NCI-H2227 (cell line): ENCODE data around the gene PIGM.

ENCODE experiments used
- DNase-seq: peaks from one replicate; lab custom pipeline; 2025; ENCODE audit not compliant: unreplicated experiment; lab: John Stamatoyannopoulos, UW

The PIGM gene

GRCh38 chr1:159990005-159990404 is 41.8 kb downstream of the PIGM start:
- no peak for DNase-seq

GRCh38 chr1:159989581-159989980 is 42.2 kb downstream of the PIGM start:
- DNase-seq: no peak

DNA sequence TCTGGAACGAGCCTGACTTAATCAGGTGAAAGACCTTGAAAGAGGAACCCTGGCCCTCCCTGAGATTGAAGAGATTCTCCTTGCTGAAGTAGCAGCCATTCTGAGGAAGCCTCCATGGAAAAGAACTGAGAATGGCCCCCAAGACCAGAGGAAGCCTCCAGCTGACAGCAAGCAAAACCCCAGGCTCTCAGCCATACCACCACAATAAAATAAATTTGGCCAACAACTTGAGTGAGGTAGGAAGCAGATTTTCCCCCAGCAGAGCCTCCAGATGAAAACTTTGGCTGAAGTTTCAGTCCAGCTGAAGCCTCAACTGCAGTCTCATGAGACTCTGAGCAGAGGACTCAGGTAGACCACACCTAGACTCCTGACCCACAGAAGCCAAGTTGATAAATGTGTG is 43.8 kb downstream of the PIGM start:
- no peak for DNase-seq

DNA sequence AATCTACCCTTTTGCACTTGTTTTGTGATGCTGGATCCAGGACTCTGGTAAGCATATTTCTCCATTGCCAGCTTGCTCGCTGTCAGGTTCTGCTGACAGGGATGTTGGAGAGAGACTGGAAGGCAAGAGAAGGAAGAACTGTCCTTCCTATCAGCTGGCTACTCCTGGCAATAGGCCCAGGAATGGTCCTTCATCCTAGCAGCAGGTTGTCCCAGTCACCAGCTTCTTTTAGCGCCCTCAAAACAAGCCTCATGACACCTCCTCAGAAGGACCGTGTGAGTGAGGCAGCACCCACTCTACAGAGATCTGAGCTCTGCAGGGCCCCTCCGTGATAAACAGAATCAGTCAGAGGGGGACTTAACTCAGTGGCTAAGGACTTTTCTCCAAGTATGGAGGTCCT is 44.6 kb downstream of the PIGM start:
- DNase-seq: no peak

DNA sequence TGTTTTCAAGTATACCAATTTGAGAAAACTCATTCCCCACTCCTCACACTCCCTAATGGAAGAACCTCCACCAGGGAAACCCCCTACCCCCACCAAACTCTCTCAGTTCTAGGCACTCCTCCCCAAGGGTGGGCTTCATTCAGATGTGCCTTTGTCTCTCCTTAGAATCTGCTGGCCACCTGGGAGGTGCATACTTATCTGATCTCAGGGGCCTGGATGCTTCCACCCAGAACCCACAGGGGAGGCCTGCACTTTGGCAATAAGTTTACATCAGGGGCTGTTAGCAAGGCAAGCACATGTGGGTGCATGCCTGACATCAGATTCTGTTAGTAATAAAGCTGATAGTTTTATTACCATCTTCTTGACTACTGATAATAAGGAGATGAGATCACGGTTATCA is 45.3 kb downstream of the PIGM start:
- no peak for DNase-seq

GRCh38 chr1:159986093-159986492 is 45.7 kb downstream of the PIGM start:
- no peak for DNase-seq

DNA sequence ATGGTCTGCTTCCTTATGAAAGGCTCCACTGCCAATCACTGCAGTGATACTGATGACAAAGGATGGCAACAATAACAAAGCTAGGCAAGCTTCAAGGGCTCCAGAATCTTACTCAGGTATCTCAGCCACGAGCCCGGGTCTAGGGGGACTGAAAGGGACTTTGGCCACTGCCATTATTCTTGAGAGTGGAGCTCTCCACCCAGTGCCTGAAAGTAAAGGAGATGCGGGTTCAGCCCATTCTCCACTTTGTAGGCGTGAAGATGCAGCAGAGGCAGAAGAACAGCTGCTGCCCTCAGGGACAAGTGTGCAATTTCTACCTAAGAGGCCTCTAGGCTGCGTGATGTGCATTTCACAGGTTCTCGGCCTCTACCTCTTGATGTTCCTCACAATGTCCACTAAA is 46.3 kb downstream of the PIGM start:
- no peak for DNase-seq

DNA sequence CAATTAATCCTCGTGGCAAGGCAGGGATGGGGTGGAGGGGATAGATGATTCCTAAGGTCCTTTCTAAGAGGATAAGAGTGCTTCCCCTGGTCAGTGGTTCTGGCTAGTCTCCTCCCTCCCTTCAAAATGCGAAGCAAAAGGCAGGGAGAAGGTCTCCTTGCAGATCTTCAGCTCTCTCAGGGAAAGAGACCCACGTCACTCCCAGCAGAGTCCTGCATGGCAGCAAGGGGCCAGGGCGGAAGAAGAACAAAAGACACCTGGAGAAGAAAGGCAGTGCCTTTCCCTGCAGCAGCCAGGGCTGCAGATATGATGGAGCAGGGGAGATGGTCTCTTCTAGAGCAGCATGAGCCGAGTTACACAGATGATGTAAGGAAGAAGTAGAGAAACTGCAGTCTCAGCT is 48.1 kb downstream of the PIGM start:
- no peak for DNase-seq

DNA sequence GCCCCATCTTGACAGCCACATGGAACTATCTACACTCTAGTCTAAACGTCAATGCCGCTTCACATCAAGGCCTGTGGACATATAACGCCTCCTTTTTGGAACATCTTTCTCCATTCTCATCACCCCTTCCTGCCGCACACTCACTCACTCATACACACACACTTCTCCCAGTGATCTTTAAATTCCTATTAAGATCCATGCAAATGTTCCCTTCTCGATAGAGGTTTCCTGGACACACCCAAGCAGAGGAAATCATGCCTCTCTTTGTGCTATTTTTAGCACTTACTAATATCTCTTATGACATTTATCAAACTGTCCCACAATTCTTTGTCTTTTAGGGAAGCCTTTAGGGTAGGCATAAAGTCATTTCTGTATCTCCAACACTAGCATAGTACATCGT is 49.5 kb downstream of the PIGM start:
- DNase-seq: no peak

GRCh38 chr1:159981351-159982055 is 50.3 kb downstream of the PIGM start:
- no peak for DNase-seq

DNA sequence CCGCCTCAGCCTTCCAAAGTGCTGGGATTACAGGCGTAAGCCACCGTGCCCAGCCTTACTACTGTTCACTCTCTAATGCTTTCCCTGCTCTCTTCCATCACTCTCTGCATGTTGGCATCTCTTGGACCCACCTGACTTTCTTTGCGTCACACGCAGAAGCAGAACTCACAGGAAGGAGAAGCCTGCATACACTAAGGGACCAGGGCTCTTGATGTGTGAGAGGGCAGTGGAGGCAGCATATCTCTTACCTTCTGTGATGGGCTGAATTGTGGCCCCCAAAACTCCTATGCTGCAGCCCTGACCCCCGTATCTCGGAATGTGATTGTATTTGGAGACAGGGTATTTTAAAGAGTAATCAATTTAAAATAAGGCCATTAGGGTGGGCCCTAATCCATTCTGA is 51.0 kb downstream of the PIGM start:
- no peak for DNase-seq

- no peak for DNase-seq
Observed at GRCh38 chr1:159980076-159980475, 51.7 kb downstream of the PIGM start.

DNA sequence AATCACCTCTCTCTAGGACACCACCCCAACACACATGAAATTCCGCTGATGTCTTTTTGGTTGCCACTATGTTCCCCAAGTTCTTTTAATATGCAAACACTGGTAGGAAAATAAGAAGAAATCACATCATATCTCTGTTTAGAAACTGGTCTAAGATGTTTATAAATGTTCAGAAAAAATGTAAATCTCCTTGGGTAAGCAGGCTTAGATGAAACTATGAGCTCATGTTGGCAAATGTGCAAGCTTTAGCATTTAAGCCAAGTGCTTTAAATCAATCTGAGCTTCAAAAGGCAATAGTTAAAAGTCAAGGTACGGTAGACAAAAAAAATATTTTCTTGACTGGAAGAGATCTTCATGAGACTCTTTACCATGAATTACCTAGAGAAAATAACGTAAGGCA is 52.5 kb downstream of the PIGM start:
- DNase-seq: no peak

GRCh38 chr1:159978107-159978398 is 53.7 kb downstream of the PIGM start:
- no peak for DNase-seq

GRCh38 chr1:159977364-159978106 is 54.3 kb downstream of the PIGM start:
- no peak for DNase-seq
